ENCODE results near the gene UBASH3A.
A peak's percentile ranks its signal among the peaks of the same experiment; 100 is the strongest.

UBASH3A gene

GRCh38 chr21:42426424-42426823 is 22.7 kb downstream of the UBASH3A start:
- no peak for TF ChIP-seq CTCF (conservative IDR thresholded peaks at IDR 0.05)
- no peak overlapping the region for H3K27ac ChIP-seq

GRCh38 chr21:42426876-42427480 is 23.3 kb downstream of the UBASH3A start:
- no peak for TF ChIP-seq CTCF (conservative IDR thresholded peaks at IDR 0.05)
- no peak overlapping the region for H3K27ac ChIP-seq

- TF ChIP-seq CTCF (conservative IDR thresholded peaks at IDR 0.05) = no peak
These were observed 24.2 kb downstream of the UBASH3A start for GRCh38 chr21:42427809-42428419.

GRCh38 chr21:42429021-42429420 is 25.3 kb downstream of the UBASH3A start:
- no peak for TF ChIP-seq CTCF (conservative IDR thresholded peaks at IDR 0.05)
- no peak overlapping the region for H3K27ac ChIP-seq

More at GRCh38 chr21:42427809-42428419, 24.2 kb downstream of the UBASH3A start:
- H3K27ac ChIP-seq = no peak overlapping the region

- no peak overlapping the region for H3K27ac ChIP-seq
- TF ChIP-seq CTCF (conservative IDR thresholded peaks at IDR 0.05) = no peak
These were observed 26.2 kb downstream of the UBASH3A start for GRCh38 chr21:42429856-42430255.

- no peak for TF ChIP-seq CTCF (conservative IDR thresholded peaks at IDR 0.05)
- no peak overlapping the region for H3K27ac ChIP-seq
These were observed 26.8 kb downstream of the UBASH3A start for GRCh38 chr21:42430521-42430920.

GRCh38 chr21:42431196-42431595 is 27.5 kb downstream of the UBASH3A start:
- TF ChIP-seq CTCF (conservative IDR thresholded peaks at IDR 0.05) = no peak

More at GRCh38 chr21:42431196-42431595, 27.5 kb downstream of the UBASH3A start:
- H3K27ac ChIP-seq = 0 out of 2 replicates have a peak overlapping the region, but pooled peaks have one; percentile 3

Data from VCaP (cell line).